Stomach (tissue), 9 donors: ENCODE measurements around the gene UFSP1. TPM values are rescaled to one million over a fixed set of nuclear protein-coding genes. Genes with fewer than 3 reads are reported as not detected.

ENCODE experiments used
- DNase-seq, 2 donors: peaks; one replicate each; pipeline versions ENCODE4 v3.0.0 to v3.0.0-alpha.2; 2013 to 2019
- H3K27ac ChIP-seq, 5 donors: fragments of 200-600 bp in 4 of 5; sonication (generic) in 4 of 5; one replicate each; pipeline ENCODE4 v1.5.1; 2013 to 2019; ENCODE audit warnings: mild to moderate bottlenecking in 1 of 5, moderate library complexity in 1 of 5
- H3K27me3 ChIP-seq, 3 donors: fragments of 200-600 bp; sonication (generic); one replicate each; pipeline ENCODE4 v1.5.1; 2017 to 2019; ENCODE audit warnings: mixed run types in 1 of 3
- H3K36me3 ChIP-seq, 4 donors: fragments of 200-600 bp; sonication (generic); 1 replicate in 3 of 4; 2 replicates in 1 of 4; pipeline ENCODE4 v1.5.1; 2016 to 2019
- H3K4me1 ChIP-seq, 4 donors: fragments of 200-600 bp; sonication (generic); one replicate each; pipeline ENCODE4 v1.5.1; 2016 to 2019
- H3K4me3 ChIP-seq, 4 donors: fragments of 200-600 bp; sonication (generic) in 3 of 4; one replicate each; pipeline ENCODE4 v1.5.1; 2016 to 2019; ENCODE audit warnings: mild to moderate bottlenecking in 1 of 4
- H3K9me3 ChIP-seq, 4 donors: fragments of 200-600 bp; sonication (generic); one replicate each; pipeline ENCODE4 v1.5.1; 2016 to 2019
- EP300 ChIP-seq: sonication (generic); formaldehyde crosslinking; IDR thresholded peaks from one replicate; pipeline ENCODE4 v1.6.1; 2017; ENCODE audit warnings: antibody characterized with exemption
- POLR2A ChIP-seq, 4 donors: fragments of 450-650 bp; IDR thresholded peaks; one replicate each; pipeline ENCODE4 v1.6.1; 2016; ENCODE audit warnings: antibody characterized with exemption in 4 of 4, control low read depth in 2 of 4, mild to moderate bottlenecking in 1 of 4, moderate library complexity in 1 of 4
- POLR2AphosphoS5 ChIP-seq, 3 donors: sonication (generic); formaldehyde crosslinking; IDR thresholded peaks; one replicate each; pipeline ENCODE4 v1.6.1; 2016; ENCODE audit warnings: antibody characterized with exemption in 3 of 3
- WGBS, 5 donors: extraction: QIAGEN DNeasy Blood & Tissue Kit in 3 of 5; methylation state at CpG; one replicate each; pipeline versions ENCODE4 v1.1.5 to v1.1.7; 2013 to 2018; 5-methylcytosine and 5-hydroxymethylcytosine counted together
- intact Hi-C: fragments of 100-400 bp; cut with DNase I; formaldehyde crosslinking; loops from one replicate; pipeline ENCODE4 v1.15.1; 2023; ENCODE audit warnings: low total_unique reads
- polyA plus RNA-seq, 3 donors: library from polyadenylated mRNA; stranded (reverse); fragments of 200-250 nt; gene quantifications; one replicate each; pipeline ENCODE4 v1.2.3, GENCODE V29; 2013
- total RNA-seq, 5 donors: library from RNA; depleted of rRNA; stranded (reverse); fragments of >200 nt; gene quantifications; one replicate each; pipeline versions ENCODE4 v1.1.0 to v1.2.3, GENCODE V29; 2014 to 2016
- TF ChIP-seq, protein P1 (sequence below), 7 experiments: fragments of 450-650 bp in 4 of 7; fragments of 200-600 bp in 3 of 7; sonication (generic) in 3 of 7; IDR thresholded peaks; one replicate each; pipeline ENCODE4 v1.5.1; 2016 to 2019; ENCODE audit warnings: antibody characterized with exemption in 7 of 7, control low read depth in 2 of 7, mild to moderate bottlenecking in 1 of 7
- donor health status: healthy with polysubstance abuse.
- donor health status: Bipolar disorder and iron deficiency.
- donor health status: healthy.

Gene UFSP1
- total and polyA plus RNA-seq, 8 donors: 0.73 to 22.6 (median 4.1) TPM; not detected in 3

DNA sequence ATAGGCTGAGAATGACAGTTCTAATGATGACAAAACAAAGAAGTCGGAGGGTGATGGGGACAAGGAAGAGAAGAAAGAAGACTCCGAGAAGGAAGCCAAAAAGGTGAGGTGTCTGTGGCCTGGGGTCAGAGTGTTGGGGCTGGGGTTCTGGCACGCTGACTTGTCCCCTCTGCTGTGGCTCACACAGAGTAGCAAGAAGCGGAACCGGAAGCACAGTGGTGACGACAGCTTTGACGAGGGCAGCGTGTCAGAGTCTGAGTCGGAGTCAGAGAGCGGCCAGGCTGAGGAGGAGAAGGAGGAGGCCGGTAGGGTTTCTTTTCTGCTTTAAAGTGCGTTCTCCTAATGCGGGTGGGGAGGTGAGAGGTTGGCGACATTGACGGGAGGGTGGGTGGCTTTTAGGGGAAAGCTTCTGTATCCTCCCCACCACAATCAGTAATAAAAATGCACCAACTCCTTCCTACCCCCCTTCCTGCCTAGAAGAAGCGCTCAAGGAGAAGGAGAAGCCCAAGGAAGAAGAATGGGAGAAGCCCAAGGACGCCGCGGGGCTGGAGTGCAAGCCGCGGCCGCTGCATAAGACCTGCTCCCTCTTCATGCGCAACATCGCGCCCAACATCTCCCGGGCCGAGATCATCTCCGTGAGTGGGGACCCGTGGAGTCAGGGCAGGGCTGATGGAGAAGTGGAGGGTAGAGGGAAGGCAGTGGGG, 4.6 kb downstream of the UFSP1 start:
- H3K9me3 ChIP-seq: no peaks in the 10 kb centered on the region
- DNase-seq: no peak
- TF ChIP-seq, protein P1, sequence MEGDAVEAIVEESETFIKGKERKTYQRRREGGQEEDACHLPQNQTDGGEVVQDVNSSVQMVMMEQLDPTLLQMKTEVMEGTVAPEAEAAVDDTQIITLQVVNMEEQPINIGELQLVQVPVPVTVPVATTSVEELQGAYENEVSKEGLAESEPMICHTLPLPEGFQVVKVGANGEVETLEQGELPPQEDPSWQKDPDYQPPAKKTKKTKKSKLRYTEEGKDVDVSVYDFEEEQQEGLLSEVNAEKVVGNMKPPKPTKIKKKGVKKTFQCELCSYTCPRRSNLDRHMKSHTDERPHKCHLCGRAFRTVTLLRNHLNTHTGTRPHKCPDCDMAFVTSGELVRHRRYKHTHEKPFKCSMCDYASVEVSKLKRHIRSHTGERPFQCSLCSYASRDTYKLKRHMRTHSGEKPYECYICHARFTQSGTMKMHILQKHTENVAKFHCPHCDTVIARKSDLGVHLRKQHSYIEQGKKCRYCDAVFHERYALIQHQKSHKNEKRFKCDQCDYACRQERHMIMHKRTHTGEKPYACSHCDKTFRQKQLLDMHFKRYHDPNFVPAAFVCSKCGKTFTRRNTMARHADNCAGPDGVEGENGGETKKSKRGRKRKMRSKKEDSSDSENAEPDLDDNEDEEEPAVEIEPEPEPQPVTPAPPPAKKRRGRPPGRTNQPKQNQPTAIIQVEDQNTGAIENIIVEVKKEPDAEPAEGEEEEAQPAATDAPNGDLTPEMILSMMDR (IDR thresholded peaks at IDR 0.05): no peak
- no peak for TF ChIP-seq EP300
- TF ChIP-seq POLR2A (IDR thresholded peaks at IDR 0.05): no peak
- TF ChIP-seq POLR2AphosphoS5 (IDR thresholded peaks at IDR 0.05): no peak
- H3K27ac ChIP-seq: peak overlapping the region in 2 of 5 donors; percentile 8 to 27
- H3K4me3 ChIP-seq: no peak overlapping the region
- no peaks in the 10 kb centered on the region for H3K27me3 ChIP-seq
- H3K4me1 ChIP-seq: peaks cover 20 to 46% (median 33%) of the 10 kb centered on the region in 4 donors
- WGBS, 5 donors: 85 to 90% (median 90%) methylated on average over 29 of the region's 29 CpGs
- peaks cover 78 to 90% (median 88%) of the 10 kb centered on the region in 4 donors for H3K36me3 ChIP-seq
- intact Hi-C loops: no loop called here

DNA sequence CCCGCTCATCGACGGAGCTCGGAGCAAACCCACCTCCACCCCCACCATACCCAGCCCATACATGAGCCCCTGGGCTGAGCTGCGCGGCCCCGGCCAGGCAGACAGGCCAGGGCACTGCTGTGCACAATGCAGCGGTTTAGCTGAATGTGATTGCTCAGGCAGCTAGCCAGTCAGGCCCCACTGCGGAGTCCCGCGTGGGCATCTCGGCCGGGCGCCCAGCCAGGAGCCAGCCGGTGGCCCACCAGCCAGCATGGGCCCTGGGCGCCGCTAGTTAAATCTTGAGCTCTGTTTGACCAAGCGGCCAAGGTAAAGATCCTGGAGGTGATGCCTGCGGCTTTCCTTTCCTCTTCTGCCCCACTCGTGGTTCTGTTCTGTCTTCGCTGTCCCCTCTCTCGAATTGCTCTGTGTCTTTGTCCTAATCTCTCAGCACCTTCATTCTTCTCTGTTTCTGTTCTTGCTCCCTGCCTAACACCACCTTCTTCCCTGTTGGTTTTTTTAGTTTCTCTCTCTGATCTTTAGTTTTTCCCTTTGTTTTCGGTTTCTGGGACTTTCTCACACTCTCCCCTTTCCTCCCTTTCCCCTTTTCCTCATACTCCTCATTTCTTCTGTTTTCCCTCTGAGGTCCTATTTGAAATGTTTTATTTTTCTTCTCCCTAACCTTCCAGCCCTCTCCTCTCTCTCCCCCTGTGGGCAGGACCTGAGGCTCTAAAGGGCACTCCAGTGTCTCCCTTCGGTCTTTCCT, 6.6 kb downstream of the UFSP1 start:
- DNase-seq: no peak
- WGBS, 5 donors: 90 to 94% (median 92%) methylated on average over 21 to 24 of the region's 24 CpGs
- intact Hi-C loops: no loop called here
- Histone ChIP-seq H3K36me3 (peaks cover 72 to 100% (median 93%) of the 10 kb centered on the region in 4 donors), H3K27ac (peak overlapping the region in 1 of 5 donors; percentile 19), H3K4me3 (no peak overlapping the region), H3K27me3 (no peaks in the 10 kb centered on the region), H3K4me1 (peaks cover 11 to 50% (median 34%) of the 10 kb centered on the region in 4 donors), H3K9me3 (no peaks in the 10 kb centered on the region)
- TF ChIP-seq EP300 (no peak), POLR2A (IDR thresholded peaks at IDR 0.05) (no peak), POLR2AphosphoS5 (IDR thresholded peaks at IDR 0.05) (no peak)
- TF ChIP-seq, protein P1 (IDR thresholded peaks at IDR 0.05): no peak

DNA sequence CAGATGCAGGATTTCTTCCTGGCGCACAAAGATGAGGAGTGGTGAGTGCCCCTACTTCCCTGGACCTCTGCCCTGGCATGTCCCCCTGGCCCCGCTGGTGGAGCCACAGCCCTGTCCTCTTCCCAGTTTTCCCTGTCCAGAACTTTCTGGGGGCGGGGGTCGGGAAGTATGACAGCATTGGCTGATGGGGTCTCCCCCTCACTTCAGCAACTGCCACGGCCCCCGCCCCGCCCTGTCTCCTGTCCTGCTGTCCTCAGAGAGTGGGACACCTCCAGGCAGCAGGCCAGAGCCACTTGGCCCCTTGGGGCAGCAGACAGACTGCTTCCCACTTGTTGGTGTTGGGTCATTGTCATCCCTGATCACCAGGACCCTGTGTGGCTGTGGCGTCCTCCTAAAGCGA, 7.3 kb downstream of the UFSP1 start:
- Histone ChIP-seq H3K36me3 (peaks cover 72 to 99% (median 93%) of the 10 kb centered on the region in 4 donors), H3K4me3 (no peak overlapping the region), H3K27me3 (no peaks in the 10 kb centered on the region), H3K9me3 (no peaks in the 10 kb centered on the region), H3K27ac (no peak overlapping the region), H3K4me1 (peaks cover 10 to 50% (median 34%) of the 10 kb centered on the region in 4 donors)
- no peak for DNase-seq
- intact Hi-C loops: no loop called here
- 88 to 96% (median 94%) methylated on average over 7 to 9 of the region's 9 CpGs for WGBS, 5 donors
- no peak for TF ChIP-seq POLR2A (IDR thresholded peaks at IDR 0.05)
- no peak for TF ChIP-seq POLR2AphosphoS5 (IDR thresholded peaks at IDR 0.05)
- TF ChIP-seq, protein P1 (IDR thresholded peaks at IDR 0.05): no peak
- no peak for TF ChIP-seq EP300

DNA sequence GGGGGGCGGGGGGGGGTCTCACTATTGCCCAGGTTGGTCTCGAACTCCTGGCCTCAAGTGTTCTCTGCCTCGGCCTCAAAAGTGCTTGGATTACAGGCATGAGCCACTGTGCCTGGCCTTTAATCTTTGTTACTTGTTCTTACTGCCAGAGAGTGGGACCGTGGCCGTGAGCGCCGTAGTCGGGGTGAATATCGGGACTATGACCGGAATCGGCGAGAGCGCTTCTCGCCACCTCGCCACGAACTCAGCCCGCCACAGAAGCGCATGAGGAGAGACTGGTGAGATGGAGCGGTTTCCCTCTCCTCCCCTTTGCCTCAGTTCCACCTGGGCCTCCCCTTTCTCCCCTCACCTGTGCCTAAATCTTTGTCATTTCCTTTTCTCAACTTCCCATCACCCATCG, 8.4 kb downstream of the UFSP1 start:
- H3K27ac ChIP-seq: no peak overlapping the region
- DNase-seq: no peak
- 92 to 96% (median 96%) methylated on average over 20 of the region's 20 CpGs for WGBS, 5 donors
- peaks cover 19 to 52% (median 40%) of the 10 kb centered on the region in 4 donors for H3K4me1 ChIP-seq
- H3K4me3 ChIP-seq: no peak overlapping the region
- intact Hi-C loops: no loop called here
- TF ChIP-seq POLR2A (IDR thresholded peaks at IDR 0.05) (no peak), EP300 (no peak), POLR2AphosphoS5 (IDR thresholded peaks at IDR 0.05) (no peak)
- TF ChIP-seq, protein P1 (IDR thresholded peaks at IDR 0.05): no peak
- no peaks in the 10 kb centered on the region for H3K9me3 ChIP-seq
- peaks cover 61 to 96% (median 90%) of the 10 kb centered on the region in 4 donors for H3K36me3 ChIP-seq
- H3K27me3 ChIP-seq: no peaks in the 10 kb centered on the region
